Stimulated activated CD8-positive, alpha-beta memory T cell treated with anti-CD3 and anti-CD28 coated beads, Interleukin-12 subunit alpha, Interleukin-12 subunit beta, amount 100 ng/mL, for 4 hours (primary cell): ENCODE data around the gene AP3B1.
"Not testable (repeated sequence)": the region's sequence is repeated elsewhere in the genome, so short reads cannot be mapped to it uniquely, and the experiment has no call there.

Source experiments
- DNase-seq: peaks from one replicate; pipeline ENCODE4 v3.0.0-alpha.2; 2020; ENCODE audit warnings: low read depth

Gene AP3B1

GRCh38 chr5:78242001-78242400 lies 52.5 kb downstream of the AP3B1 start:
- DNase-seq, result no peak

- no peak for DNase-seq
Observed at GRCh38 chr5:78237911-78238310, 56.6 kb downstream of the AP3B1 start.

- DNase-seq, result no peak
Observed at GRCh38 chr5:78236046-78236445, 58.5 kb downstream of the AP3B1 start.

- no peak for DNase-seq
Observed at GRCh38 chr5:78235289-78235688, 59.2 kb downstream of the AP3B1 start.

GRCh38 chr5:78234804-78235203 lies 59.7 kb downstream of the AP3B1 start:
- DNase-seq, result no peak

- DNase-seq, result no peak
Observed at GRCh38 chr5:78232163-78232562, 62.3 kb downstream of the AP3B1 start.

- DNase-seq, result no peak
Observed at GRCh38 chr5:78224358-78224757, 70.1 kb downstream of the AP3B1 start.

GRCh38 chr5:78221964-78222451 lies 72.5 kb downstream of the AP3B1 start:
- no peak for DNase-seq

- DNase-seq, result no peak
Observed at GRCh38 chr5:78221467-78221866, 73.0 kb downstream of the AP3B1 start.

GRCh38 chr5:78215972-78216371 lies 78.5 kb downstream of the AP3B1 start:
- no peak for DNase-seq

GRCh38 chr5:78215565-78215964 lies 78.9 kb downstream of the AP3B1 start:
- no peak for DNase-seq

- no peak for DNase-seq
Observed at GRCh38 chr5:78213799-78214198, 80.7 kb downstream of the AP3B1 start.

- no peak for DNase-seq
Observed at GRCh38 chr5:78211052-78211451, 83.4 kb downstream of the AP3B1 start.

GRCh38 chr5:78204241-78204640 lies 90.3 kb downstream of the AP3B1 start:
- DNase-seq, result no peak

- no peak for DNase-seq
Observed at GRCh38 chr5:78203815-78204214, 90.7 kb downstream of the AP3B1 start.

GRCh38 chr5:78190402-78190801 lies 104.1 kb downstream of the AP3B1 start:
- DNase-seq, result no peak

- not testable (repeated sequence) for DNase-seq
Observed at GRCh38 chr5:78188681-78189080, 105.8 kb downstream of the AP3B1 start.

- no peak for DNase-seq
Observed at GRCh38 chr5:78187172-78187571, 107.3 kb downstream of the AP3B1 start.

- DNase-seq, result no peak
Observed at GRCh38 chr5:78182838-78183237, 111.7 kb downstream of the AP3B1 start.

GRCh38 chr5:78178356-78178755 lies 116.1 kb downstream of the AP3B1 start:
- DNase-seq, result no peak

- DNase-seq, result not testable (repeated sequence)
Observed at GRCh38 chr5:78170335-78170734, 124.2 kb downstream of the AP3B1 start.

GRCh38 chr5:78162253-78162862 lies 132.1 kb downstream of the AP3B1 start:
- DNase-seq, result no peak

- no peak for DNase-seq
Observed at GRCh38 chr5:78157001-78157400, 137.5 kb downstream of the AP3B1 start.

GRCh38 chr5:78151594-78152271 lies 142.8 kb downstream of the AP3B1 start:
- DNase-seq, result no peak
